Smooth muscle cell (in vitro differentiated cells): Measurements from ENCODE around the gene MICU1. TPM values are rescaled to one million over a fixed set of nuclear protein-coding genes. Genes with fewer than 3 reads are reported as not detected.

Experiments used
- DNase-seq: peaks from one replicate; lab custom pipeline; 2025; ENCODE audit not compliant: unreplicated experiment; lab: John Stamatoyannopoulos, UW
- H2AFZ ChIP-seq: fragments of 200-600 bp; sonication (generic); 2 replicates; pipeline ENCODE4 v1.6.0; 2016; ENCODE audit warnings: antibody characterized with exemption, low read depth, mild to moderate bottlenecking
- H3F3A ChIP-seq: fragments of 200-600 bp; sonication (generic); 2 replicates; pipeline ENCODE4 v1.6.0; 2017; ENCODE audit warnings: antibody characterized with exemption, low read depth
- H3K27ac ChIP-seq: fragments of 200-600 bp; sonication (generic); 2 replicates; pipeline ENCODE4 v1.5.1; 2016; ENCODE audit warnings: low read depth, mild to moderate bottlenecking
- H3K27me3 ChIP-seq: fragments of 200-600 bp; sonication (generic); 2 replicates; pipeline ENCODE4 v1.6.1; 2016; ENCODE audit warnings: low read depth, mild to moderate bottlenecking
- H3K36me3 ChIP-seq: fragments of 200-600 bp; sonication (generic); 2 replicates; pipeline ENCODE4 v1.5.1; 2016; ENCODE audit warnings: low read depth
- H3K4me1 ChIP-seq: fragments of 200-600 bp; sonication (generic); 2 replicates; pipeline ENCODE4 v1.5.1; 2016; ENCODE audit warnings: low read depth
- H3K4me2 ChIP-seq: fragments of 200-600 bp; sonication (generic); 2 replicates; pipeline ENCODE4 v1.6.0; 2016; ENCODE audit warnings: mild to moderate bottlenecking
- H3K4me3 ChIP-seq: fragments of 200-600 bp; sonication (generic); 2 replicates; pipeline ENCODE4 v1.5.1; 2016; ENCODE audit warnings: mild to moderate bottlenecking
- H3K79me2 ChIP-seq: fragments of 200-600 bp; sonication (generic); 2 replicates; pipeline ENCODE4 v1.6.0; 2016; ENCODE audit warnings: low read depth, mild to moderate bottlenecking
- H3K9ac ChIP-seq: fragments of 200-600 bp; sonication (generic); 2 replicates; pipeline ENCODE4 v1.6.0; 2016; ENCODE audit warnings: low read depth
- H3K9me3 ChIP-seq: fragments of 200-600 bp; sonication (generic); replicated peaks from 2 replicates; pipeline ENCODE4 v1.5.1; 2016; ENCODE audit warnings: low read depth
- H4K20me1 ChIP-seq: fragments of 200-600 bp; sonication (generic); 2 replicates; pipeline ENCODE4 v1.6.0; 2016; ENCODE audit warnings: low read depth
- CTCF ChIP-seq: fragments of 200-600 bp; sonication (generic); IDR thresholded peaks from 2 replicates; pipeline ENCODE4 v1.5.1; 2017; ENCODE audit warnings: borderline replicate concordance, mild to moderate bottlenecking, antibody characterized with exemption; ENCODE audit not compliant: insufficient read depth, poor library complexity, severe bottlenecking
- WGBS: methylation state at CpG from one replicate; pipeline ENCODE4 v1.1.7; 2016; ENCODE audit warnings: low lambda C conversion rate; 5-methylcytosine and 5-hydroxymethylcytosine counted together
- polyA plus RNA-seq: library from polyadenylated mRNA; unstranded; fragments of >200 nt; fragmentation: Nextera tagmentation; extraction: Ambion mirVana; gene quantifications from 2 replicates; pipeline ENCODE4 v1.2.1, GENCODE V29; 2016
- small RNA-seq: library from RNA; depleted of rRNA; stranded (forward); fragments of <200 nt; gene quantifications from one replicate; pipeline ENCODE3, GENCODE V24; 2014
- total RNA-seq: library from RNA; depleted of rRNA; stranded (reverse); fragments of >200 nt; gene quantifications from 2 replicates; pipeline ENCODE4 v1.2.3, GENCODE V29; 2014

Gene MICU1
- total and polyA plus RNA-seq, 2 experiments from 2014 or later: 35.0 to 35.1 TPM

- Histone ChIP-seq H3K4me1 (peaks cover 16% of the 10 kb centered on the region), H3K27me3 (no peaks in the 10 kb centered on the region)
These were observed 307.2 kb downstream of the MICU1 start for GRCh38 chr10:72318418-72319262.

More at GRCh38 chr10:72318418-72319262, 307.2 kb downstream of the MICU1 start:
- 62% methylated on average over 10 of the region's 10 CpGs for WGBS
- no peaks in the 10 kb centered on the region for H3K79me2 ChIP-seq
- H3K4me2 ChIP-seq: peak overlapping the region; percentile 86
- H3F3A ChIP-seq: peaks cover 16% of the 10 kb centered on the region
- peak overlapping the region; percentile 34 for H3K4me3 ChIP-seq
- peak overlapping the region; percentile 80 for H3K9ac ChIP-seq
- H4K20me1 ChIP-seq: no peaks in the 10 kb centered on the region
- no peaks in the 10 kb centered on the region for H3K36me3 ChIP-seq
- TF ChIP-seq CTCF: no peak
- no peaks in the 10 kb centered on the region for H3K9me3 ChIP-seq
- no peak overlapping the region for H2AFZ ChIP-seq
- DNase-seq: no peak
- peak overlapping the region; percentile 96 for H3K27ac ChIP-seq

Small RNA genes lying within 50 kb of the gene (small RNA-seq; reads per million reads assigned to genes)
- gene AL513185.2: not detected
- gene HMGN2P34: not detected
- not detected for gene RF00019
- gene RN7SL840P: not detected
- gene RNU6-805P: not detected

Other genes starting within 250 kb of the MICU1 start
- 22.4 and 30.4 TPM in 2 replicates for gene MCU, start 66.1 kb upstream of the MICU1 start, total RNA-seq
- gene MCU, start 66.1 kb upstream of the MICU1 start, polyA plus RNA-seq: 15.4 and 17.1 TPM in 2 replicates